Measurements from ENCODE around the gene B4GALNT3.

B4GALNT3 gene

GRCh38 chr12:532908-533565 lies 73.3 kb downstream of the B4GALNT3 start:
- peaks cover 2% of the 10 kb centered on the region for H3K27me3 Mint-ChIP-seq
- H3K9me3 Mint-ChIP-seq (ENCODE audit: low read depth), result peaks cover 5% of the 10 kb centered on the region
- H3K4me3 Mint-ChIP-seq, result no peak overlapping the region
- H3K36me3 Mint-ChIP-seq, result peaks cover 8% of the 10 kb centered on the region
- no peaks in the 10 kb centered on the region for H3K4me1 Mint-ChIP-seq (ENCODE audit: low read depth)
- no peak overlapping the region for H3K27ac Mint-ChIP-seq

DNA sequence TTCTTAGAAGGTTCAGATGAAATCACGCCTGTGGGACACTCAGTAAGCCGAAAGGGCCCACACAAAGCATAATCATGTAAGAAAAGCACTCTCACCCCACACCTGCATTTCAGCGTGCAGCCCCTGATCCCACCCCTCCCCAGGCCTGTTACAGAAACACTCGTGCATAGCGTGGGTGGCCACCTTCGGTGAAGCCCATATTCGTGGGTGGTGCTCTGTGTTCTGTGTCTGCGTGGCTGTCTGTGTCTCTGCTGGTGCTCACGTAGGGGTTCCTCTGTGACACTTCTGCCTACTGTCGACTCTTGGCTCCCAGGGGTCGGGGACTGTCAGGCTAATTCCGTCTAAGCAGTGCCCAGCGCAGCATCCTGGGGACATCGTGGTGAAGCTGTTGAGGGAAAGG lies 74.0 kb downstream of the B4GALNT3 start:
- no peak overlapping the region for H3K4me3 Mint-ChIP-seq
- peaks cover 2% of the 10 kb centered on the region for H3K27me3 Mint-ChIP-seq
- peaks cover 6% of the 10 kb centered on the region for H3K4me1 Mint-ChIP-seq (ENCODE audit: low read depth)
- H3K36me3 Mint-ChIP-seq, result peaks cover 8% of the 10 kb centered on the region
- no peak overlapping the region for H3K27ac Mint-ChIP-seq
- H3K9me3 Mint-ChIP-seq (ENCODE audit: low read depth), result peaks cover 5% of the 10 kb centered on the region

- H3K36me3 Mint-ChIP-seq, result peaks cover 6% of the 10 kb centered on the region
- peaks cover 11% of the 10 kb centered on the region for H3K4me1 Mint-ChIP-seq (ENCODE audit: low read depth)
- H3K27me3 Mint-ChIP-seq, result peaks cover 2% of the 10 kb centered on the region
- no peak overlapping the region for H3K27ac Mint-ChIP-seq
- H3K9me3 Mint-ChIP-seq (ENCODE audit: low read depth), result peaks cover 5% of the 10 kb centered on the region
- H3K4me3 Mint-ChIP-seq, result no peak overlapping the region
Observed at GRCh38 chr12:534216-534615, 74.5 kb downstream of the B4GALNT3 start.

DNA sequence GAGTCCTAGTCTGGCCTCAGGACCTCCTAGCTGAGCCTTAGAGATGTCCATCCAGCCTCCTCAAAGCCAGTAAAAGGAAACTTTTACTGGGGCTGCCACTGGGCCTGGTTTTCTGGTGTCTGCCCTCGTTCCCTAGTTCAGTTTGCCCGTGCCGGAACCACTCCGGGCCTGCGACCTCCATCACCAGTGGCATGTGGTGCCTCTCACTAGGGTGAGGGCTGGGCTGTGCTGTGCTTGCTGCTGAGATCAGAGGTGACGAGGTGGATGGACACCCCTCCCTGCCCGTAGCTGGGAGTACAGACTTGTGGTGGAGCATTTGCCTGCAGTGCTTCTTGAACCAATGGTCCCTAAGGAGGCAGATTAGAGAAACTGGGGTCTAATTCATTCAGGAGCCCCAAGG lies 75.7 kb downstream of the B4GALNT3 start:
- Mint-ChIP-seq H3K4me1 (ENCODE audit: low read depth) (peaks cover 22% of the 10 kb centered on the region), H3K36me3 (peaks cover 5% of the 10 kb centered on the region), H3K4me3 (no peak overlapping the region)

DNA sequence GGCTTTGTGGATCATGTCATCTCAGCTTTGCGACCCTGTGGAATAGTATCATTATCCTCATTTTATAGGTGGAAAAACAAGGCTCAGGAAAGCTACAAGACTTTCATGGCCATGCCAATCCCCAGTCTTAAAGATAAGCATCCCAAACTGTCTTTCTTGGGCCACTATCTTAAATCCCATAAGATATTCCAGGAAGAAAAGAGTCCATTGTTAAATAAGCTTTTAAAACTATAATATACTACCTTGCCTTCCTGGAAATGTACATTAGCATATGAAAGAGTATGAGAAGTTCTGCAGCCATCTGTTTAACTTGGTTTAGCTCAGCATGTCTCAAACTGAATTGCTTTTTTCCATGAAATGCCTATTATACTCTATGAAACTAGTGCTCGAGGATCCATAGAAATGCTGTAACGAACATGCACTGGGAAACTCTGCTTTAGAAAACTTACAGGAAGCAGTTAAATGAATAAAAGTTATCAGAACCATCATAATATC lies 77.1 kb downstream of the B4GALNT3 start:
- no peak overlapping the region for H3K4me3 Mint-ChIP-seq
- H3K36me3 Mint-ChIP-seq, result peaks cover 5% of the 10 kb centered on the region

More for the DNA sequence above, 75.7 kb downstream of the B4GALNT3 start:
- peaks cover 2% of the 10 kb centered on the region for H3K27me3 Mint-ChIP-seq
- peaks cover 5% of the 10 kb centered on the region for H3K9me3 Mint-ChIP-seq (ENCODE audit: low read depth)
- H3K27ac Mint-ChIP-seq, result no peak overlapping the region

GRCh38 chr12:537772-538171 lies 78.0 kb downstream of the B4GALNT3 start:
- Mint-ChIP-seq H3K4me1 (ENCODE audit: low read depth) (peaks cover 32% of the 10 kb centered on the region), H3K4me3 (no peak overlapping the region), H3K27me3 (peaks cover 4% of the 10 kb centered on the region), H3K9me3 (ENCODE audit: low read depth) (no peaks in the 10 kb centered on the region), H3K36me3 (no peaks in the 10 kb centered on the region), H3K27ac (no peak overlapping the region)

More for the DNA sequence above, 77.1 kb downstream of the B4GALNT3 start:
- H3K9me3 Mint-ChIP-seq (ENCODE audit: low read depth), result peaks cover 5% of the 10 kb centered on the region
- H3K27ac Mint-ChIP-seq, result no peak overlapping the region
- peaks cover 2% of the 10 kb centered on the region for H3K27me3 Mint-ChIP-seq
- peaks cover 28% of the 10 kb centered on the region for H3K4me1 Mint-ChIP-seq (ENCODE audit: low read depth)

- H3K4me3 Mint-ChIP-seq, result peak overlapping the region; percentile 65
- H3K36me3 Mint-ChIP-seq, result no peaks in the 10 kb centered on the region
- H3K4me1 Mint-ChIP-seq (ENCODE audit: low read depth), result peaks cover 32% of the 10 kb centered on the region
- H3K9me3 Mint-ChIP-seq (ENCODE audit: low read depth), result no peaks in the 10 kb centered on the region
- H3K27ac Mint-ChIP-seq, result no peak overlapping the region
- peaks cover 4% of the 10 kb centered on the region for H3K27me3 Mint-ChIP-seq
Observed at GRCh38 chr12:538731-539539, 79.2 kb downstream of the B4GALNT3 start.

- H3K4me1 Mint-ChIP-seq (ENCODE audit: low read depth), result peaks cover 34% of the 10 kb centered on the region
- H3K27me3 Mint-ChIP-seq, result peaks cover 9% of the 10 kb centered on the region
- no peak overlapping the region for H3K27ac Mint-ChIP-seq
- H3K9me3 Mint-ChIP-seq (ENCODE audit: low read depth), result no peaks in the 10 kb centered on the region
- peak overlapping the region; percentile 65 for H3K4me3 Mint-ChIP-seq
- peaks cover 3% of the 10 kb centered on the region for H3K36me3 Mint-ChIP-seq
Observed at GRCh38 chr12:539540-540310, 80.0 kb downstream of the B4GALNT3 start.

- no peaks in the 10 kb centered on the region for H3K9me3 Mint-ChIP-seq (ENCODE audit: low read depth)
- H3K27me3 Mint-ChIP-seq, result peaks cover 13% of the 10 kb centered on the region
- no peak overlapping the region for H3K4me3 Mint-ChIP-seq
- no peak overlapping the region for H3K27ac Mint-ChIP-seq
- peaks cover 3% of the 10 kb centered on the region for H3K36me3 Mint-ChIP-seq
- peaks cover 34% of the 10 kb centered on the region for H3K4me1 Mint-ChIP-seq (ENCODE audit: low read depth)
Observed at GRCh38 chr12:541676-542324, 82.1 kb downstream of the B4GALNT3 start.

DNA sequence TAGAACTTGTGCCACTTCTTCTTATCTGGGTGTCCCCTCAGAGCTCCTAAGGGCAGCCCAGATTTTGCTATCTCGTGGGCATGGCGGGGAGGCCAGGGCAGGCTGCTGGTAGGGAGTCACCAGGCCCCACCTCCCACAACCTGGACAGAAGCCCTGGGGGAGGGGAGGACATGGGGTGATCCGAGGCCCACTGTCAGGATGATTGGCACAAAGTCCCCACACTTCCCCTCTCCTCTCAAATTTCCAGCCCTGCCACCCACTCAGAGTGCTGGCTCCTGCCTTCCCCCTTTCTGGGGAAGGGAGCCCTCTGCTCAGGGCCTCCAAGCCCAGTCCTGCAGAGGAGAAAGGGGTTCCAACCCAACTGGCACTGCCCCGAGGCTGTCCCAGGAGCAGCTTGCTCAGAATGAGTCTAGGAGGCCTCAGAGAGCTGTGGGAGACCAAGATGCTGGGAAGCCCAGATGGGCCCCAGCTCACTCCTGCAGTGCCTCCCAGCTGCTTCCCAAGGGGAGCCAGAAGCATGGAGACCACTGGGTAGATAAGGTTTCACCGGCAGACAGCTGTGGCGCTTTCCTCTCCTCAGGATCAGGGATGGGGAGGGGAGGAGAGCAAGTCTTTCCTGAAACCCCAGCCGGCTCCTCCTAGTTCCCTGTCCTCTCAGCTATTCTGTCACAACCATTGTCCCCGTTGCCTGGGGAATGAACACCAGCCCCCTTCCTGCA lies 82.8 kb downstream of the B4GALNT3 start:
- H3K27me3 Mint-ChIP-seq, result peaks cover 13% of the 10 kb centered on the region
- H3K9me3 Mint-ChIP-seq (ENCODE audit: low read depth), result no peaks in the 10 kb centered on the region
- H3K27ac Mint-ChIP-seq, result no peak overlapping the region
- H3K36me3 Mint-ChIP-seq, result peaks cover 3% of the 10 kb centered on the region
- peaks cover 37% of the 10 kb centered on the region for H3K4me1 Mint-ChIP-seq (ENCODE audit: low read depth)
- no peak overlapping the region for H3K4me3 Mint-ChIP-seq

GRCh38 chr12:543114-543451 lies 83.3 kb downstream of the B4GALNT3 start:
- Mint-ChIP-seq H3K9me3 (ENCODE audit: low read depth) (no peaks in the 10 kb centered on the region), H3K36me3 (peaks cover 3% of the 10 kb centered on the region), H3K27me3 (peaks cover 13% of the 10 kb centered on the region), H3K4me3 (no peak overlapping the region), H3K4me1 (ENCODE audit: low read depth) (peaks cover 37% of the 10 kb centered on the region), H3K27ac (no peak overlapping the region)

DNA sequence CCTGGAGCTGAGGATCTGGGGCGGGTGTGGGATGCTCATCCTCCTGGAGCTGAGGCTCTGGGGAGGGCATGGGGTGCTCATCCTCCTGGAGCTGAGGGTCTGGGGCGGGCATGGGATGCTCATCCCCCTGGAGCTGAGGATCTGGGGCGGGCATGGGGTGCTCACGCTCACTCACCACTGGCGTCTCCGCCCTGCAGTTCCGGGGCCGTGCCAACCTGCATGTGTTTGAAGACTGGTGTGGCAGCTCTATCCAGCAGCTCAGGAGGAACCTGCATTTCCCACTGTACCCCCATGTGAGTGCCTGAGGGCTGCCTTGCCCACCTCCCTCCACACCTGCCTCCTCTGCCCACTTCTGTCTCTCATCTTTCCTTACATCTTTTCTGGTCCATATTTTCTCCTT lies 84.4 kb downstream of the B4GALNT3 start:
- H3K27me3 Mint-ChIP-seq, result peaks cover 13% of the 10 kb centered on the region
- peaks cover 3% of the 10 kb centered on the region for H3K36me3 Mint-ChIP-seq
- H3K4me1 Mint-ChIP-seq (ENCODE audit: low read depth), result peaks cover 30% of the 10 kb centered on the region
- H3K27ac Mint-ChIP-seq, result peak overlapping the region; percentile 50
- no peaks in the 10 kb centered on the region for H3K9me3 Mint-ChIP-seq (ENCODE audit: low read depth)
- H3K4me3 Mint-ChIP-seq, result no peak overlapping the region

- no peak overlapping the region for H3K4me3 Mint-ChIP-seq
- H3K27me3 Mint-ChIP-seq, result peaks cover 13% of the 10 kb centered on the region
- H3K27ac Mint-ChIP-seq, result no peak overlapping the region
- H3K4me1 Mint-ChIP-seq (ENCODE audit: low read depth), result peaks cover 22% of the 10 kb centered on the region
- H3K9me3 Mint-ChIP-seq (ENCODE audit: low read depth), result no peaks in the 10 kb centered on the region
- peaks cover 3% of the 10 kb centered on the region for H3K36me3 Mint-ChIP-seq
Observed at GRCh38 chr12:544941-545635, 85.3 kb downstream of the B4GALNT3 start.

Measured in activated naive CD8-positive, alpha-beta T cell (primary cell).